IPS-15b (cell line): ENCODE measurements around the gene OR52N1.

ENCODE experiments used
- H3K27me3 ChIP-seq: one replicate; pipeline ENCODE4 v1.6.1; 2013; ENCODE audit warnings: low read length; ENCODE audit not compliant: control insufficient read depth, insufficient read depth
- H3K36me3 ChIP-seq: one replicate; pipeline ENCODE4 v1.6.1; 2013; ENCODE audit warnings: low read length; ENCODE audit not compliant: control insufficient read depth, insufficient read depth
- H3K4me1 ChIP-seq: one replicate; pipeline ENCODE4 v1.6.1; 2013; ENCODE audit warnings: mild to moderate bottlenecking, low read length; ENCODE audit not compliant: control insufficient read depth, insufficient read depth
- H3K4me3 ChIP-seq: one replicate; pipeline ENCODE4 v1.5.1; 2013; ENCODE audit warnings: low read depth, low read length
- H3K9ac ChIP-seq: one replicate; pipeline ENCODE4 v1.6.1; 2013; ENCODE audit warnings: low read depth, mild to moderate bottlenecking, low read length
- H3K9me3 ChIP-seq: one replicate; pipeline ENCODE4 v1.6.1; 2013; ENCODE audit warnings: mild to moderate bottlenecking, low read length; ENCODE audit not compliant: control insufficient read depth, insufficient read depth

The OR52N1 gene

DNA sequence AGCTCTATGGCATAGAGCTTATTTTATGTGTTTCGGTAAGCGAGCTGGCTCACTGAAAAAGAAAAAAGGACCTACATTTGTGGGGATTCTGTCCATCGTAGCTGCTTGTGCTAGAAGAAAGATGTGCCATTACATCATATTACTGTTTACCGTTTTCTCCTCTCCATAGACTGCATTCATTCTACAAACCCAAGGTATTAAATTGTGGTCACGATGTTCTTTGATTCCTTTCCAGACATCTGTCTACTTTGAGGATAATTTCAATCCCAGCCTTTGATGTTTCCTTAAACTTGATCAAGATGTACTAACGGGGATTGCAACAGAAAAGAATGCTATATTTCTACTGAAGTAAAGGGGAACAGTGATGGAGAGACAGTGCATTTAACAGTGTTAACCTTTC lies 5.5 kb upstream of the OR52N1 start:
- no peaks in the 10 kb centered on the region for H3K36me3 ChIP-seq
- no peak overlapping the region for H3K4me3 ChIP-seq
- H3K4me1 ChIP-seq = no peaks in the 10 kb centered on the region
- no peak overlapping the region for H3K9ac ChIP-seq
- H3K9me3 ChIP-seq = no peaks in the 10 kb centered on the region
- no peaks in the 10 kb centered on the region for H3K27me3 ChIP-seq

DNA sequence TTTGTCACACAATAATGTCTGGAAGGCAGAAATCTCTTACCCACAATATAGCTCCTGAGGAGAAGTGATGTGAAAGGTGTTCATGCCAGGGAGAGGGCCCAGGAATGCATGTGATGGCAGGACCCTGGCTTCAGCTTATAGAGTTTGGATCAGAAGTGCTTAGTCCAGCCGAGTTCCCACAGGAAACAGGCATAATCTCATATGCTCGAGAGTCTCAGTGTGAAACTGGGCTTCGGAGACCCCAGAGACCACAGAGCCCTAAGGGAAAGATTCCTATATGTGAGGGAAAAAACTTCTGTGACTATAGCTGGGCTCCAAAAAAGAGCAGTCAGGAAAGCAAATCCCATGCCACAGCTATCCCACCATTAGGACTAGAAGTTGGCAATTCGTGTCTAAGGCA lies 7.8 kb downstream of the OR52N1 start, which contains the start of gene OR52N5:
Gene OR52N5 (minus strand): TSS at position 101 of the 400 bp plus-strand sequence. CDS start 4,721 bp downstream, outside the sequence.
- Histone ChIP-seq H3K9me3 (no peaks in the 10 kb centered on the region), H3K9ac (no peak within 1 kb of the TSS), H3K36me3 (no peaks in the 10 kb centered on the region), H3K4me3 (no peak within 1 kb of the TSS), H3K4me1 (no peaks in the 10 kb centered on the region), H3K27me3 (no peaks in the 10 kb centered on the region)

DNA sequence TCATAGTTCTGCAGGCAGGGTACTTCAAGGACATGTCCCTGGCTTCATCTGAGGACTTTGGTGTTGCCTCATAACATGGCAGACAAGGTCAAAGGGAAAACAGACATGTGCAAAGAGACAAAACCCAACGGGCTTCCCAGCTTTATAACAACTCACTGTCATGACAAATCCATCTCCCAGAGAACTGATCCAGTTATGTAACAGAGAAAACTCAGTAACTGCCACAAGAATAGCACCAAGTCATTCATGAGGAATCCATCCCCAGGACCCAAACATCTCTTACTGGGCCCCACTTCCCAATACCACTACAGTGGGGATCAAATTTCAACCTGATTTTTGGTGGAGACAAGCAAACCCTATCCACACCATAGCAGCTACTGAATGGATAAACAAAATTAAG lies 24.0 kb downstream of the OR52N1 start:
- no peaks in the 10 kb centered on the region for H3K36me3 ChIP-seq
- no peaks in the 10 kb centered on the region for H3K4me1 ChIP-seq
- H3K27me3 ChIP-seq = no peaks in the 10 kb centered on the region
- H3K9ac ChIP-seq = no peak overlapping the region
- H3K9me3 ChIP-seq = no peaks in the 10 kb centered on the region
- H3K4me3 ChIP-seq = no peak overlapping the region

GRCh38 chr11:5753943-5754342 lies 37.1 kb downstream of the OR52N1 start, which contains the start of gene OR52N4:
Gene OR52N4, plus strand, starts transcription at chr11:5754243. Its CDS starts 498 bp downstream, at chr11:5754741.
- H3K9ac ChIP-seq = no peak within 1 kb of the TSS
- no peaks in the 10 kb centered on the region for H3K36me3 ChIP-seq
- no peaks in the 10 kb centered on the region for H3K4me1 ChIP-seq
- H3K27me3 ChIP-seq = no peaks in the 10 kb centered on the region
- H3K4me3 ChIP-seq = no peak within 1 kb of the TSS
- no peaks in the 10 kb centered on the region for H3K9me3 ChIP-seq

- Histone ChIP-seq H3K27me3 (no peaks in the 10 kb centered on the region), H3K36me3 (no peaks in the 10 kb centered on the region), H3K9me3 (no peaks in the 10 kb centered on the region), H3K9ac (no peak overlapping the region), H3K4me1 (no peaks in the 10 kb centered on the region), H3K4me3 (no peak overlapping the region)
These were observed 41.2 kb downstream of the OR52N1 start for GRCh38 chr11:5749836-5750235.

DNA sequence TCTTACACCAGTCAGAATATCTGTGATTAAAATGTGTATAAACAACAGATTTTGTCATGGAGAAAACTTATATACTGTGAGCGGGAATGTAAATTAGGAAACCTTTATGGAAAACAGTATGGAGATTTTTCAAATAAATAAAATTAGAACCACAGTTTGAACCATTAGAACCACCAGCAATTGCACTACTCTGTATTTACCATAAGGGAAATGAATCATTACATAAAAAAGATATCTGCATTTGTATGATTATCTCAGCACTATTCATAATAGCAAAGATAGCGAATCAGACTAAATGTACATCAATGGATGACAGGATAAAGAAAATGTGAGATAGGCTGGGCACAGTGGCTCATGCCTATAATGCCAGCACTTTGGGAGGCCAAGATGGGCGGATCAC lies 44.5 kb downstream of the OR52N1 start:
- Histone ChIP-seq H3K4me1 (no peaks in the 10 kb centered on the region), H3K9ac (no peak overlapping the region), H3K27me3 (no peaks in the 10 kb centered on the region), H3K9me3 (no peaks in the 10 kb centered on the region), H3K4me3 (no peak overlapping the region), H3K36me3 (no peaks in the 10 kb centered on the region)

DNA sequence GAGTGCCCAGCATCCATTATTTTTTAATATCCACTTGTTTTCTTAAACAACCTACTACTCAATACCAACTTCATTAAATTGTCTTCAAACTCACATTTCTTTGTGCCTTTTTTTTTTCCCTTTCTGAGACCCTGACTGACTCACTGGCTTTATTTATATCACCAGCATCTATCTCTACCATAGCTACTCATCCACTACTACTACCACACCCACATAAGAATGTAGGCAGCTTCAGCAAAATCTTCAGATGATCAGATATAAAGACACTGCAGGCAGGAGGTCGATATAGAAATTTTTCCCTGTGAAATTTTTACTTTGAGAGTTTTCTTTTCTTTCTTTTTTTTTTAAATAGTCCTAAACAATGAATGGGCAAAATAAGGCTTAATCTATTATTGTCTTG lies 52.6 kb downstream of the OR52N1 start:
- Histone ChIP-seq H3K36me3 (no peaks in the 10 kb centered on the region), H3K4me3 (no peak overlapping the region), H3K27me3 (no peaks in the 10 kb centered on the region), H3K9me3 (no peaks in the 10 kb centered on the region), H3K9ac (no peak overlapping the region), H3K4me1 (no peaks in the 10 kb centered on the region)

GRCh38 chr11:5737670-5738392 lies 53.2 kb downstream of the OR52N1 start:
- Histone ChIP-seq H3K9ac (no peak overlapping the region), H3K9me3 (no peaks in the 10 kb centered on the region), H3K36me3 (no peaks in the 10 kb centered on the region), H3K4me3 (no peak overlapping the region), H3K27me3 (no peaks in the 10 kb centered on the region), H3K4me1 (no peaks in the 10 kb centered on the region)

GRCh38 chr11:5737091-5737490 lies 54.0 kb downstream of the OR52N1 start:
- Histone ChIP-seq H3K9ac (no peak overlapping the region), H3K36me3 (no peaks in the 10 kb centered on the region), H3K27me3 (no peaks in the 10 kb centered on the region), H3K9me3 (no peaks in the 10 kb centered on the region), H3K4me3 (no peak overlapping the region), H3K4me1 (no peaks in the 10 kb centered on the region)
